GM12872 (cell line): ENCODE results near the gene BNC2.

Experiments
- TF ChIP-seq, protein P1 (sequence below): IDR thresholded peaks from 3 replicates; pipeline ENCODE4 v1.5.1; 2011; ENCODE audit warnings: low read depth, mild to moderate bottlenecking, low read length, moderate library complexity; ENCODE audit not compliant: insufficient read depth

The BNC2 gene

DNA sequence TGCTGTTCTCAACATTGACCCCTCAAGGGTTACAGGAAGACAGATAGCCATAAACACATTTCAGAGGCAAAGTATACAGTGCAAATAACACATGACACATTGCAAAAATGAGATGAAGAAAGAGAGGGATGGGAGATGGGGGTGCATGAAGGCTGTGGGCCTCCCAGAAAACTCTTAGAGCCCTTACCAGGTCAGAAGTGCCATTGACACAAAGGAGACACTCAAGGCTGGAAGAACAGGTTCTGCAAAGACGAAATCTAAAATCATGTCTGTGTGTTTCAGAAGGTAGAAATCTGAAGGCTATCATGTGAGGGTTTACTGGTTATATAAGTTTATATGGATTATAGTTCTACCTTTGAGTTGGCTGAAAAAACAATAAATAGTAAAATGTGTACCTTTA lies 318.8 kb downstream of the BNC2 start:
- TF ChIP-seq, protein P1, sequence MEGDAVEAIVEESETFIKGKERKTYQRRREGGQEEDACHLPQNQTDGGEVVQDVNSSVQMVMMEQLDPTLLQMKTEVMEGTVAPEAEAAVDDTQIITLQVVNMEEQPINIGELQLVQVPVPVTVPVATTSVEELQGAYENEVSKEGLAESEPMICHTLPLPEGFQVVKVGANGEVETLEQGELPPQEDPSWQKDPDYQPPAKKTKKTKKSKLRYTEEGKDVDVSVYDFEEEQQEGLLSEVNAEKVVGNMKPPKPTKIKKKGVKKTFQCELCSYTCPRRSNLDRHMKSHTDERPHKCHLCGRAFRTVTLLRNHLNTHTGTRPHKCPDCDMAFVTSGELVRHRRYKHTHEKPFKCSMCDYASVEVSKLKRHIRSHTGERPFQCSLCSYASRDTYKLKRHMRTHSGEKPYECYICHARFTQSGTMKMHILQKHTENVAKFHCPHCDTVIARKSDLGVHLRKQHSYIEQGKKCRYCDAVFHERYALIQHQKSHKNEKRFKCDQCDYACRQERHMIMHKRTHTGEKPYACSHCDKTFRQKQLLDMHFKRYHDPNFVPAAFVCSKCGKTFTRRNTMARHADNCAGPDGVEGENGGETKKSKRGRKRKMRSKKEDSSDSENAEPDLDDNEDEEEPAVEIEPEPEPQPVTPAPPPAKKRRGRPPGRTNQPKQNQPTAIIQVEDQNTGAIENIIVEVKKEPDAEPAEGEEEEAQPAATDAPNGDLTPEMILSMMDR: no peak

DNA sequence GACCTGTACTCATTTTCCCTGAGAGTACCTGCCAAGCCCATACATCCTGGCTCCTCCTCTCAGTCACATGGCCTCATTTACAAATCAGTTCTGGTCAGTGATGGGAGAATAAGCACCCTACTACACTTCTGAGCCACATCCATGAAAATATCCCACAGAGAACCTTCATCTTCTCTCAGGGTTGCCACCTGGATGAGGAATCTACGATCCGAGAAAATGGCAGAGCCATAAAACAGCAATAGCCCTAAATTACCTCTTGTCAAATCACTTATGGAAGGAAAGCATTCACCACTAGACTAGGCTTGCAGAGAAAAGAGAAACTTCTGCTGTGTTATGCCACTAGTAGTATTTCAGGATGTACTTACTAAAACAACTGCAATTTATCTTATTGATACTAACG lies 324.8 kb downstream of the BNC2 start:
- TF ChIP-seq, protein P1: no peak

DNA sequence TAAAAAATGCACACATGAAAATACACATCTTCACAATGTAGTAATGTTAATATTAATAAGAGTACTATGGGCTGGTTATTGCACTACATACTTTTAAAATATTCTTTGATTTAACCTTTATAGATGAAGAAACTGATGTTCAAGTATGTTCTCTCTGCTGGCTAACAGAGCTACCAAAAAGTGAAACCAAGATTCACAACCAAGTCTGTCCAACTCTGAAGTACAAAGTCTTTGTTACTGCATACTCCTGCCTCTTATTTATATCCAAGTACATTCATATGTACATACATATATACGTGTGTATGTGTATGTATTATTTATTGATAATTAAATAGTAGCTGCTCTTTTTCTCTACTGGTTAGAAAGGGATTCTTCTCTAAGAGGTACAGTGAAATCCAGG lies 325.6 kb downstream of the BNC2 start:
- TF ChIP-seq, protein P1: no peak

DNA sequence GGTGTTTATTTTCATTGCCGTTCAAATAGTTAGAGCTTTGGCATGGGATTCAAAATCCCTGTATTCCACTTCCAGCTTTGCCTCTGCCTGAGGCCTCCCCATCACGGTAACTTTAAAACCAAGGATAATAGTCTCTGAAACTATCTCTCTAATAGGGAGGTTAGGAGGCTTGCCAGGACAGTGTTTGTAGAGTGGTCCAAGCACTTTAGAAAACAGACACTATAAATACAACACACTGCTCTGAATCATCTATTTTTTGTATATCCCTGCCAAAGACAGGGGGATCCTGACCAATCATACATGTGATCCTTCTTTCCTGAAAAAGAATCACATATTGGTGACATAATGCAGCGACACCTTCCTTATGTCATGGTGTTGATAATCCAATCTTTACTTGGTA lies 326.8 kb downstream of the BNC2 start:
- TF ChIP-seq, protein P1: no peak

DNA sequence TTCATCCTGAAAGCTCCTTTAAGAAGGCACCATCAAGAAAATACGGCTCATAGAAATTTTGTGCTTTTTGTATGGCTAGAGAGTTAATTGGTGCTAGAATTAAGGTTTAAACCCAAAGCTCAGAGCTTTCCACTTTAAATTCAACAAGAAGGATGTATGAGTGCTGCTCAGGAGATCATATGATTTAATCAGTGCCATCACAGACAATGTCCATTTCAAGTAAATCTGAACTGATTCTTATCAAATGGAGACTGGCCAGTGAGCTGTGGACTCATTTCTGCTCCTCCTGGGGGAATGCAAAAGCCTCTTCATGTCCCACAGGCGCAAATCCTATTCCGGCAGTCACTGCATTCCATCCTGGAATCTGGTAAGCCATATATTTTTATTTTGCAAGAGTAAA lies 327.2 kb downstream of the BNC2 start:
- TF ChIP-seq, protein P1: no peak

DNA sequence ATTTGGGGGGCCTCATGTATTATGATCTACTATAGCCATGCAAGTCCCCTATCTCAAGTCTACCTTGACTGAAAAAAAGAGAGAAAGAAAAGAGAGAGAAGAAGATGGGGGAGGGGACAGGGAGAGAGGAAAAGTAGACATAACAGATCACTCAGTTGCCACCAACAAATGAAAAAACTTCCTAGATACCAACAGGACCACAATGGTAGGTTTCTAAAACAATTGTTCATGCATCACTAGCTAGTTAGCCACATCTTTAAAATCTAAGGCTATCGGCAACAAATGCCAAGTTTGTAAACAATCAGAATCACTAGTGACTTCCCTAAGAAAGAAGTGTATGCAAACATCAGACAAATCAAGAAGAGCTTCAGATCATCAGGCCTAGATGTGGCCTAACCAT lies 328.2 kb downstream of the BNC2 start:
- TF ChIP-seq, protein P1: no peak

DNA sequence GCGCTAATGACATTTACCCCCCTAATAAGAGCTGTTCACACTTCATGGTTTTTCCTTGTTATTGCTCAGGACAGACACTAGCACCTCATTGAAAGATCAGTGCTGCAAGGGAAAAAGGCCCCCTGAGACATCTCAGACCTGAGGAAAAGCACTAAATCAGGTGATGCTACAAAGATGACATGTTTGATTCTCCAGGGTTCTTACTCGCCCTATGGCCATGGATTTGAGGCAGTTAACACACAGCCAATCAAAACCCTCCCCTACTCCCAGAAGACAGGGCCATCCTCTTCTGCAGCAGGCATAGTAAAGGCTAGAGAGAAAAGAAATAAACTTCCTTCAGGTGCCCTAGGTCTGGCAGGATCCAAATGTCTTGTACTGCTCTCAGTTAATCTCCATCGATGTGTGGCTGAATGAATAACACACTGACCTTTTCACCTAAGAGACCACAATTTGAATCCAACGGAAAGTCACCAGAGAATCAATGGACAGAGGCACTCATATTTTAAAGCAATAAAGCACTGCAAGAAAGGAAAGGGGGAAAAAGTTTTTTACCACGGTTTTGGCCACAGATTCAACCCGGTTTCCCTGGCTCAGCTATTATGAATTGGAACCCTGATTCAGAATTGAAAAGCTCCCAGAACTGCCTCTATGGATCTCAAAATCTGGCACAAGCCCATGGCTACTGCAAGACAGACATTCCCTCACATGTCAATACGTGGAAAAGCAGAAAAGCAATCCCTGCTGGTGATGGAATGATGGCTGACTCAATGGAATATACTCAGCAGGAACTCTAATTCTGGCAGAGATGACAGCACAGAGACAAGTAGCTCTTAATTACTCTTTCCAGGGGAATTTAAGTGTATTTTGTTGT lies 329.5 kb downstream of the BNC2 start:
- TF ChIP-seq, protein P1: no peak
